ENCODE measurements around the gene KCNG1.

The KCNG1 gene

GRCh38 chr20:51036827-51037531 is 14.1 kb upstream of the KCNG1 start:
- in situ Hi-C loops (cut with MboI; ENCODE audit: low sequenced_read_pairs): no loop called here

DNA sequence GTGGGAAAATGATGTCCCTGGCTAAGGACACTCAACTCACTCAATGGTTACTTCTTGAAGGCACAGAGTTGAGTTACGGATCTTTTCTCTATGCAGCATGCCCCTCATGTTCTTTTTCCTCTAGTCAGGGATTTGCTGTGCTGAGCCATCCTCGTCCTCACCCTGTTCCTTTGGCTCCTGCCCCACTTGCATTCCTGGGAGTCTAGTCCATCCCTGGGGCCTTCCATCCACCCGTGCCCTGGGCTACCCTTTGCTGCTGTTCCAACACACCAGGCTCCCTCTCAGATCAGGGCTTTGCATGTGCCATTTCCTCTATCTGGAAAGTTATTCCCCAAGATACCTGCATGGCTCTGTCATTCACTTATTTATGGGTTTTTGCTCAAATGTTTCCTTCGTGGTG is 13.3 kb upstream of the KCNG1 start:
- in situ Hi-C loops (cut with MboI; ENCODE audit: low sequenced_read_pairs): no loop called here

DNA sequence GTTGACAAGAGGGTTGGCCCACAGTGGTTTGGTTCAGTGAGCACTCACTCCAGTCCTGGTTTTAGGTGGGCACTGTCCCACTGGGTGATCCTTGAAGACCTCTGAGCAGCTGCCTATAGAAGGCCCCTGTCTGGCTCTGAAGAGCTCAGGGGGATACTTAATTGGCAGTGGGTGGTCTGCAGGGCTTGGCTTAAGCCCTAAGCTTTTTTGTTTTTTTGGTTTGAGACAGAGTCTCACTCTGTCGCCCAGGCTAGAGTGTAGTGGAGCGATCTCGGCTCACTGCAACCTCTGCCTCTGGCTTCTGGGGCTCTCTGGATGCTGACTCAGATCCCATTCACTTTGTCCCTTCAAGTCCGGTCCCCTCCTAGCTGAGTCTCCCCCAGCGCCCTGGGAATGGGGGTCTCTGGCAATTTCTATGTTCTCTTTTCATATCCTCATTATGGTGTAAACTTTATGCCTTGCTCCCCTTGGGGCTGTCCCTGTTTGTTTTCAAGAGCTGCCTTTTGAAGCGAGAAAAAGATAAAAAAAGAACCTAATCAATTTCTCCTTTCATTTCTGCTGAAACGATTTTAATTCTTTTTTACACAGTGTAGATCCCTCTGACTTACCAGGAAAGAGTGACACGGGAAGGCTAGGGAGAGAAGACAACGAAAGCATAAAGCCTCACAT is 12.2 kb upstream of the KCNG1 start:
- in situ Hi-C loops (cut with MboI; ENCODE audit: low sequenced_read_pairs): no loop called here

- in situ Hi-C loops (cut with MboI; ENCODE audit: low sequenced_read_pairs): no loop called here
Measured at GRCh38 chr20:51034476-51034875, 11.6 kb upstream of the KCNG1 start.

GRCh38 chr20:51029963-51030920 is 7.3 kb upstream of the KCNG1 start:
- in situ Hi-C loops (cut with MboI; ENCODE audit: low sequenced_read_pairs): no loop called here

DNA sequence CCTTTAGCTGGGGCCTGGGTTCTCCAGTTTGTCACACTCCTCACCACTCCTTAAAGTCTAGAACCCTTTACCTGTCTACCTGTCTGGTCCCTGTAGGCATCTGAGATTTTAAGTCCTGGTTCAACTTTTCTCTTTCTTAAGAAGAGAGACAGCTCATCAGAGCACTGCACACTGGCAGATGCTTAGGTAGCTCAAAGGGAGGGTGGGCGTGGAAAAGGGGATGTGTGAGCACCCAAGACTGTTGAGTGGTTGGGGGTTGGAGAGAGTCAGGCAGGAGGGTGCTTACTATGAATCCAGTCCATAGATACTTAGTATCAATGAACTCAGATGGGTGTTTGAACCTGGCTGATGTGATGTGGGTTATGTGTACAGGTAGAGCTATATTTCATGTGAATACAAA is 6.6 kb upstream of the KCNG1 start:
- in situ Hi-C loops (cut with MboI; ENCODE audit: low sequenced_read_pairs): no loop called here

- in situ Hi-C loops (cut with MboI; ENCODE audit: low sequenced_read_pairs): no loop called here
Measured at GRCh38 chr20:51028616-51029212, 5.8 kb upstream of the KCNG1 start.

DNA sequence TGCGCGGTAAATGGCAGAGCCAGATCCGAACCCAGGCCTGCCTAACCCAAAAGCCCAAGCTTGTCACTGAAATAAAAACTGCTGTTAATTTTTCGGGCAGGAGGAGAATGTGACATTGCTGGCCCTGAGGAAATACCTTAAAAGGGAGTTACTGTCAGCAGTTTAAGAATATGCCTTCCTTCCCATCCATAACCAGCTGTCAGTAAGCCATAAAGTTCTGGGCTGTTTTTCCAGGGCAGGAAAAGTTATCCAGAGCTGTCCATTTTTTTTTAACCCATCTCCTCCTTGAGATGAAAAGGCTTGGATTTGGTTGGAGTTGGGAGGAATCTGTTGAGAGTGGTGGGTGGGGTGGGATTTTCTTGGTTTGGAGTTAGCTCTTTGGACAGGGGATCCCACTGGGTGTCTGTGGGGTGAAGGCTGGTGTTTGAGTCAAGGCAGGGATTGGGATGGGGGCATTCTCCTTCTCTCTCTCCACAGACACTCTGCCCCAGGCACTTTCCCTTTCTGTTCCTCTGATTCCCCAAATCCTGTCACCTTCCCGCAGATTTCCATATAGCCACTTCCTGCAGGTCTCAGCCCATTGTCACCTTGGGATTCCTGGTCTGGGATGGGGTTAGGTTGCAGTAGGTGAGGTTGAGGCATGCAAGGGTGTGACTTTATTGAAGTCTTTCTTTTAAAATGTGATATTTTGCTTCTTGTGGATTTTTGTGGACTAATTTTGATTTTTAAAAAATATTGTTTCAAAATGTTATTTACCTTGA is 4.3 kb upstream of the KCNG1 start:
- in situ Hi-C loops (cut with MboI; ENCODE audit: low sequenced_read_pairs): no loop called here

DNA sequence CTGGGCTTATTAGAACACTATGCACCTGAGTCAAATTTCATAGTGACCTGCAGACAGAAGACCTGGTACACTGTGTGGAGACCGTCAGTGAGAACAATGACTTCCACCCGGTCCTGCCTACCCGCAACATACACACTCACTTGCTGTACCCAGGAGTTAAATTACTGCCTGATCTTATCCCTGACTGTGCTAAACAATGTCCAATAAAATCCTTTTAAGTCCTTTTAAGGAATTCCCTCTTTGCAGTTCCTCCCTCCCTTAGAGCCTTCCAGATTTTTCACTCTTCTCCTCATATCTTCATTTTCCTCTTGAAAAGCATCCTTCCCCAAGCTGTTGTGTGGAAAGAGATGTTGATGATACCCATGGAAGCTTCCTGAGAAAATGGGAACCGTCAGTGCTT is 3.4 kb upstream of the KCNG1 start:
- in situ Hi-C loops (cut with MboI; ENCODE audit: low sequenced_read_pairs): no loop called here

- in situ Hi-C loops (cut with MboI; ENCODE audit: low sequenced_read_pairs): no loop called here
Measured at GRCh38 chr20:51024761-51025160, 1.9 kb upstream of the KCNG1 start.

DNA sequence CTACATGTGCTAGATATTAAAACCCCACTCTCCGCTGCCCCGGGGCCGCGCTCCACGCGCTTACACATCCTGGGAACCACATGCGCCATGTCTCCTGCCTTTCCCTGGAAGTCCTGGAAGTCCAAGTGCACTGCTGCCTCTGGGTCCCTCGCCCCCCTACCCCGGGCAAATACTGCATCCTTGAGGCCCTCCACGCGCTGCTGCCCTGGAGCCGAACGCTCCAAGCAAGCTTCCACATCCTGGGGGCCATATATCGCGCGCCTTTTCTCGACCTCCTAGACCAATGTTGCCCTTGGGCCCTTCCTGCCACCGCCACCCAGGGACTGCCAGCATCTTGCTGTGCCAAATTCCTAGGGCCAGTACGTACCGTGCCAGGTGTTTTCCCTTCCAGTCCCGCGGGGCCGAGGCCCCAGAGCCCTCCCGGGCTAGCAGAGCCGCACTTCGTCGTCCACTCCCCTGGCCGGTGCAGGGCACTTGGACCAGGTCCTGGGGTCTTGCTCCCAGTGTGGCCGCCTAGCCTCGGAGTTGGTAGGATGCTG is 779 bp upstream of the KCNG1 start:
- in situ Hi-C loops (cut with MboI; ENCODE audit: low sequenced_read_pairs): no loop called here

GRCh38 chr20:51022227-51022802 is 592 bp downstream of the KCNG1 start:
- in situ Hi-C loops (cut with MboI; ENCODE audit: low sequenced_read_pairs): no loop called here

GRCh38 chr20:51021067-51022025 is 1.6 kb downstream of the KCNG1 start:
- in situ Hi-C loops (cut with MboI; ENCODE audit: low sequenced_read_pairs): no loop called here

GRCh38 chr20:51020657-51021056 is 2.2 kb downstream of the KCNG1 start:
- in situ Hi-C loops (cut with MboI; ENCODE audit: low sequenced_read_pairs): no loop called here

- in situ Hi-C loops (cut with MboI; ENCODE audit: low sequenced_read_pairs): no loop called here
Measured at GRCh38 chr20:51019656-51020592, 3.0 kb downstream of the KCNG1 start.

- in situ Hi-C loops (cut with MboI; ENCODE audit: low sequenced_read_pairs): no loop called here
Measured at GRCh38 chr20:51017251-51017650, 5.7 kb downstream of the KCNG1 start.

GRCh38 chr20:51016521-51016920 is 6.4 kb downstream of the KCNG1 start:
- in situ Hi-C loops (cut with MboI; ENCODE audit: low sequenced_read_pairs): no loop called here

Data from HL-60/S4 treated with retinoic acid at 250 ng/mL for 4 days and 3 days (cell line).